ENCODE data around the gene HHIPL1.

GRCh38 chr14:99660006-99660566 is 15.2 kb downstream of the HHIPL1 start:
- TF ChIP-seq GATA3 (IDR thresholded peaks at IDR 0.05; ENCODE audit: low read depth, low read length) (no peak), GATA2 (IDR thresholded peaks at IDR 0.05; ENCODE audit: low read depth, low read length) (no peak)
